ENCODE data around the gene SNX20.

DNA sequence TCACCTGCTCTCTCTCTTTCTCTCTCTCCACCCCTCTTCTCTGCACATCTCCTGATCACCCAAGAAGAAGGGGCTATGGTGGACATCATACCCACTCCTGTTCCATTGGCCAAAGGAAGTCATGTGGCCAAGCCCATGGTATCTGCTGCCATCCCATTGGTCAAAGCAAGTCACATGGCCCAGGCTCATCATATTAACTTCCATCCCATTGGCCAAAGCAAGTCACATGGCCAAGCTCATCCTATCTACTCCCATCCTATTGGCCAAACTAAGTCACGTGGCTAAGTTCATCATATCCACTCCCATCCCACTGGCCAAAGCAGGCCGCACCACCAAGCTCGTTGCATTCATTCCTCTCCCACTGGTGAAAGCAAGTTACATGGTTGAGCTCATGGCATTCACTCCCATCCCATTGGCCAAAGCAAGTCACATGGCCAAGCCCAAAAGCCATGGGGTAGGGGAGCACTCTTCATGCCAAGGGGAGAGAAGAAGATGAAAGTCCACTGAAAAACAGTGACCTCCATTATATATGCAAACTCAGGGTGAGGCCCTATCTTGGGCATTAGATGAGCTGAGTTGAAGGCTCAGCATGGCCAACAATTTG is 29.2 kb downstream of the SNX20 start:
- TF ChIP-seq, protein P1, sequence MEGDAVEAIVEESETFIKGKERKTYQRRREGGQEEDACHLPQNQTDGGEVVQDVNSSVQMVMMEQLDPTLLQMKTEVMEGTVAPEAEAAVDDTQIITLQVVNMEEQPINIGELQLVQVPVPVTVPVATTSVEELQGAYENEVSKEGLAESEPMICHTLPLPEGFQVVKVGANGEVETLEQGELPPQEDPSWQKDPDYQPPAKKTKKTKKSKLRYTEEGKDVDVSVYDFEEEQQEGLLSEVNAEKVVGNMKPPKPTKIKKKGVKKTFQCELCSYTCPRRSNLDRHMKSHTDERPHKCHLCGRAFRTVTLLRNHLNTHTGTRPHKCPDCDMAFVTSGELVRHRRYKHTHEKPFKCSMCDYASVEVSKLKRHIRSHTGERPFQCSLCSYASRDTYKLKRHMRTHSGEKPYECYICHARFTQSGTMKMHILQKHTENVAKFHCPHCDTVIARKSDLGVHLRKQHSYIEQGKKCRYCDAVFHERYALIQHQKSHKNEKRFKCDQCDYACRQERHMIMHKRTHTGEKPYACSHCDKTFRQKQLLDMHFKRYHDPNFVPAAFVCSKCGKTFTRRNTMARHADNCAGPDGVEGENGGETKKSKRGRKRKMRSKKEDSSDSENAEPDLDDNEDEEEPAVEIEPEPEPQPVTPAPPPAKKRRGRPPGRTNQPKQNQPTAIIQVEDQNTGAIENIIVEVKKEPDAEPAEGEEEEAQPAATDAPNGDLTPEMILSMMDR (IDR thresholded peaks at IDR 0.05; ENCODE audit: insufficient read depth, low read depth, low read length), result no peak
- no peak for TF ChIP-seq EZH2 (IDR thresholded peaks at IDR 0.05; ENCODE audit: insufficient read depth, low read length)

All from astrocyte (in vitro differentiated cells and primary cell).